Measurements from ENCODE around the gene RAD18. TPM values are rescaled to one million over a fixed set of nuclear protein-coding genes. Genes with fewer than 3 reads are reported as not detected.

Gene RAD18
- total RNA-seq, 4 donors from 2014 or later = 5.3 to 17.6 (median 11.6) TPM

DNA sequence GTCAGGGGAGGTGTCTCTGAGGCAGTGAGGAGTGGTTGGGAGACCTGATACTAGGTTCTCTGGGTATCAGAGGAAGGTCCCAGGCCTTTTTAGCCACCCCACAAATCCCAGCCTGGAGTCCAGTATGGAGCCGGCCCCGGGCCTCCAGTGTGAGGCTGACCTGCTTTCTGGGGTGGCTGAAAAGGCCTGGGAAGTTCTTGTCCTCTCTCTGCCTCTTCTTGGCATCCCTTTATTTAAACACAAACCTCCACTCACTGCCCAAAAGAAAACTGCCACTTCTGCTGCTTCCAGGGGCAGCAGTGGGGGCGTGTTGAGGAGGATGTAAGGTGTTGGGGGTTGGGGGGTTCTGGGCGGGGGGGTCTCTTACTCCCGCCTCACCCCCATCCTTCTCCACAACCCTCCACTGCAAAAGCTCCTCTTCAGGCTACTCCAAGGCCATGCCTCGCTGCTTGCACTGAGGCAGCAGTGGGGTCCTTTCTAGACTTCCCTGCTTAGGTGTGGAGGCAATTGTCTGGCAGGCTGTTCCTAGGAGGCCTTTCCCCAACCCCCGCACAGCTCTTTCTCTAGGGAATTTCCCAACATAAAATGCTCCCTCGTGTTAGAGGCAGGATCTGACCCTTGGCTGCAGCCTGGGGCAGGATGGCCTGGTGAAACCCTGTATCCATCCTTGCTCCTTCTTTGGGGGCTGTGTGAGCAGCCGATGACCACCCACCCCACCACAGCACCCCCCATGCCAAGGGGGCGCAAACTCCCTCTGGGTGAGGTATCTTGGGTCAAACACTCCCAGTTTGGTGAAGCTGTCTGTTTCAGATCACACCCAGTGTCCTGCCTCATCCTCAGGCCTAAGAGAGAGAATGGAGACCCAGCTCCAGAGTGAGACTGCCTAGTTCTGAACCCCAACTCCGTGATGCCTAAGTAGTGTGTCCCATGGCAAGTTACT, 12.1 kb upstream of the RAD18 start:
- Histone ChIP-seq H3K4me1 (no peaks in the 10 kb centered on the region), H3K9me3 (no peaks in the 10 kb centered on the region), H3K36me3 (no peaks in the 10 kb centered on the region), H3K27ac (no peak overlapping the region), H3K4me3 (no peak overlapping the region), H3K27me3 (no peaks in the 10 kb centered on the region)
- DNase-seq = no peak
- TF ChIP-seq POLR2A (IDR thresholded peaks at IDR 0.05) (no peak), CTCF (IDR thresholded peaks at IDR 0.05) (no peak)
- intact Hi-C loops (cut with DNase I; ENCODE audit: low total_unique reads) = no loop called here

DNA sequence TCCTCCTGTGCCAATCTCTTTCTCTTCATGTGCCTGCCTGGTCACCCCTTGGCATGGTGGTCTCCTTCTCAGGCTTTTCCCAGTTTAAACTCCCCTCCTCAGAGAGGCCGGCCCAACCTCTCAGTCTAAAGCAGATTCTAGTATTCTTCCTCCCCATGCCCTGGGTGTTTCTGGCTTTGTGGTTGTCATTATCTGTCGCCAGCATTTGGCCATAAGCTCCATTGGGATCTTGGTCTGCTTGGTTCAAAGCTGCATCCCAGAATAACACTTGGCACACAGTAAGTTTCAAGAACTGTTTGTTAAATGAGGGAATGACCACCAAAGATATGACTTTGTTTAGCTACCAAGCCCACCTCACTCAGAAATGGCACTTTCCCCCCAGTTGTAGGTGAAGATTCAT, 11.2 kb upstream of the RAD18 start:
- no peak overlapping the region for H3K27ac ChIP-seq
- DNase-seq = no peak

DNA sequence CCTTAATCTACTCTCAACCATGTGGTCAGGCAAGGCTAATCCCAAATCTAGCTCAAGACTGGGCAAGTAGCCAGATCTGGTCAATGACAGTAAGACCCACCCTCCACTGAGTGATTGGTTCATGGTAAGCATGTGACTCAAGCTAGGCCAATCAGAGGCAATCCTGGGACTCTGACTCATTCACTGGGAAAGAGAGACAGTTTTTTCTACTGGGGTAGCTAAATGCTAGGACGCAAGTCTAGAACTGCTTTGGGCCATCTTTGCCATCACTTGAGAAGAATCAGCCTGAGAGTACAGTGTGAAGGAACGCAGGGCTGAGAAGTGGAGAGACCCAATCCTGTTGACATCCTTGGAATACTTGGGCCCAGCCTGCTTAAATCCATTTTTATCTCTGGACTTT, 9.4 kb upstream of the RAD18 start:
- no peaks in the 10 kb centered on the region for H3K36me3 ChIP-seq
- H3K27me3 ChIP-seq = no peaks in the 10 kb centered on the region
- no peak for DNase-seq
- no peak overlapping the region for H3K27ac ChIP-seq
- no peak overlapping the region for H3K4me3 ChIP-seq
- no peaks in the 10 kb centered on the region for H3K9me3 ChIP-seq
- H3K4me1 ChIP-seq = no peaks in the 10 kb centered on the region
- intact Hi-C loops (cut with DNase I; ENCODE audit: low total_unique reads) = no loop called here
- TF ChIP-seq POLR2A (IDR thresholded peaks at IDR 0.05) (no peak), CTCF (IDR thresholded peaks at IDR 0.05) (no peak)

More for the DNA sequence above, 11.2 kb upstream of the RAD18 start:
- Histone ChIP-seq H3K4me1 (no peaks in the 10 kb centered on the region), H3K27me3 (no peaks in the 10 kb centered on the region), H3K9me3 (no peaks in the 10 kb centered on the region), H3K36me3 (no peaks in the 10 kb centered on the region), H3K4me3 (no peak overlapping the region)
- intact Hi-C loops (cut with DNase I; ENCODE audit: low total_unique reads) = no loop called here
- no peak for TF ChIP-seq CTCF (IDR thresholded peaks at IDR 0.05)
- TF ChIP-seq POLR2A (IDR thresholded peaks at IDR 0.05) = no peak

- Histone ChIP-seq H3K9me3 (no peaks in the 10 kb centered on the region), H3K27ac (no peak overlapping the region), H3K4me3 (no peak overlapping the region), H3K36me3 (no peaks in the 10 kb centered on the region), H3K27me3 (no peaks in the 10 kb centered on the region), H3K4me1 (no peaks in the 10 kb centered on the region)
- peak; percentile 63 to 67 for DNase-seq
- intact Hi-C loops (cut with DNase I; ENCODE audit: low total_unique reads) = loop anchor here (2.0 kb wide), 1 partner anchor 332 kb away; no protein-coding TSS in a partner anchor
- no peak for TF ChIP-seq POLR2A (IDR thresholded peaks at IDR 0.05)
- peak; percentile 95 to 99 (median 96) for TF ChIP-seq CTCF (IDR thresholded peaks at IDR 0.05)
These were observed 7.8 kb upstream of the RAD18 start for GRCh38 chr3:8970971-8971589.

DNA sequence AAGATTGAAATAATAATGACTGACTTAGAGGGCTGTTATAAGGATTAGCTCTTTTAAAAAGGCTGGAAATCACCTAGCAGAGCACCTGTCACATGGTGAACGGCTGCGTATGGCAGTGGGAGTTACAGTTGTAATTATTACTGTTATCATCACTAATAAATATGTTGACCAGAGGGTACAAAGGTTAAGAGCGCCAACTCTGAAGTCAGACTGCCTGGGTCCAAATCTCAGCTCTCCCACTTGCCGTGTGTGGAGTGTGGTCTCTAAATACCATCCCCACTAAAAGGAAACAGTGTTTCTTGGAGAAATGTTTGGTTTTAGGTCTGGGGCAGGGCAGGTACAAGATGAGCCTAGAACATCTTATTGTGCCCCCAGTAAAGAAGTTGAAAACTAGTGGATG, 6.0 kb upstream of the RAD18 start:
- TF ChIP-seq POLR2A (IDR thresholded peaks at IDR 0.05) = no peak
- no peak for TF ChIP-seq CTCF (IDR thresholded peaks at IDR 0.05)
- Histone ChIP-seq H3K4me3 (no peak overlapping the region), H3K36me3 (no peaks in the 10 kb centered on the region), H3K4me1 (no peaks in the 10 kb centered on the region), H3K9me3 (no peaks in the 10 kb centered on the region), H3K27ac (no peak overlapping the region), H3K27me3 (no peaks in the 10 kb centered on the region)
- intact Hi-C loops (cut with DNase I; ENCODE audit: low total_unique reads) = no loop called here
- DNase-seq = no peak
